Measurements from ENCODE around the gene ARHGAP26. TPM values are rescaled to one million over a fixed set of nuclear protein-coding genes. Genes with fewer than 3 reads are reported as not detected.

Gene ARHGAP26
- total and polyA plus RNA-seq, 5 donors from 2014 or later = 2.8 to 40.5 (median 5.4) TPM

DNA sequence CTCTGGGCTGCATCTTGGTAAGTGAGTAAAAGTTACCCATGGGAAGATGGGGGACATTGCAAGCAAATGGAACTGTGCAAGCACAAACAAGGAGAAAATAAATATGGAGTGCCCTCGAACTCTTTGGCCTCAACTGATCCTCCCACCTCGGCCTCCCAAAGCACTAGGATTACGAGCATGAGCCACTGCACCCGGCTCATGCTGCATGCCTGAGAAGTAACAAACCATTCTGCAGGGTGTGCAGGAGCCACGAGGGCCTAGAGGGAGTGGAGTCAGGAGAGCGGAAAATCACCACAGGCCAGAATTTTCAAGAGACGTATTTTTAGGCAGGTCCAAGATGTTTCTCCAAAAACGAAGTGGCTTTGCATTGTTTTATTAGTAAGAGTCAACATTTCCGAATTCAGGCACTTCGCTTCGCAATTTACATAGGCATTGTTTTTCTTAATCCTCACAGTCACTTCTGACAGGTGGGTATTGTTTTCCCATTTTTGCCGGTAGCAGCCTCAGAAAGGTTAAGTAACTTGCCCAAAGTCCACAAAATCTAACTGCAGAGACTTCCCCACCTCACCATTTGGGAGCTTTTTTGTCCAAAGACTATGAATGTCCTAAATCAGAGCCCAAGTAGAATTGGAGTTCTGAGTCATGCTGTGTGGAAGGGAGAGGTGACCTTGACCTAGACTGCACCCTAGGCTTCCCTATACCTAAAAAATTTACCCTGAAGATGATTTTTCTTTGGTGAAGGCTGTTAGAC lies 403.1 kb downstream of the ARHGAP26 start:
- H3K4me3 ChIP-seq (ENCODE audit: low read depth, low read length) = no peak overlapping the region
- DNase-seq (no peak), ATAC-seq (ENCODE audit: low read depth in 2 of 2) (no peak)
- no peaks in the 10 kb centered on the region for H3K36me3 ChIP-seq (ENCODE audit: control insufficient read depth, insufficient read depth, low read length)
- no peak overlapping the region for H3K27ac ChIP-seq (ENCODE audit: insufficient read depth, low read length, poor library complexity, severe bottlenecking)
- Mint-ChIP-seq H3K36me3 (no peaks in the 10 kb centered on the region), H3K27ac (no peak overlapping the region), H3K4me1 (no peaks in the 10 kb centered on the region), H3K9me3 (no peaks in the 10 kb centered on the region), H3K4me3 (no peak overlapping the region), H3K27me3 (no peaks in the 10 kb centered on the region)
- H3K9me3 ChIP-seq (ENCODE audit: control insufficient read depth in 2 of 2, low read length in 2 of 2) = no peaks in the 10 kb centered on the region
- H3K27me3 ChIP-seq (ENCODE audit: control insufficient read depth, insufficient read depth, low read length) = no peaks in the 10 kb centered on the region
- no peaks in the 10 kb centered on the region for H3K4me1 ChIP-seq (ENCODE audit: control insufficient read depth, insufficient read depth, low read length, poor library complexity, severe bottlenecking)

DNA sequence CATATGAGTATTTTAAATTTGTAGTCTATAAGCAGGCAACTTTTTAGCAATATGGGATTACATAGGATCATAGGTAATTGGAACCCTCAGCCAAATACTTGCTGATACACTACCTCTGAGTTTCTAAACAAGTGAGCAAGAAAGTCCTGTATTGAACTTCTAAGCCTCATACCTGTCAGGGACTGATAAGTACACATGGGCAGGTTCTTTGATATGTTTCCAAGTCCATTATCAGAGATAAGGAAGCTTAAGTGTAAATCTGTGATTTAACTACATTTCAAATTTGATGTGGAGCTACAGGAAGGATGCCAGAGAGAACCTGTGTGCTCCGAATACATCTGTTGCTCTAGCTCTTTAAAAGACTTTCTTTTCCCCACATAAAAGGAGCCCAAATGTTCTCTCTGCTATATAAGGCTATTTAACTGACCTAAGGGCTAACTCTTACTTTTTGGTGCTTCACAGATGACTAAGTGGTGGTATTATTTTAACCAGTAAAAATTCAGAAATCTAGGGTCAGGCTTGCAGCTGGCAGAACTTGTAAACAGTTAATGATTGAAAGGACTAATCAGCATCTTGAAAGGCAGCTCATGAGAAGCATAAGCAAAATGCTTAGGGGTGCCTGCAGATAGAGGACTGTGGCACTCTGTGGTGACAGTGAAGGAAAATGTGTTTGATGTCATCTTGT lies 404.7 kb downstream of the ARHGAP26 start:
- Mint-ChIP-seq H3K4me3 (no peak overlapping the region), H3K4me1 (no peaks in the 10 kb centered on the region), H3K9me3 (no peaks in the 10 kb centered on the region), H3K36me3 (no peaks in the 10 kb centered on the region), H3K27ac (no peak overlapping the region), H3K27me3 (no peaks in the 10 kb centered on the region)
- no peak for ATAC-seq (ENCODE audit: low read depth in 2 of 2)
- H3K27ac ChIP-seq (ENCODE audit: insufficient read depth, low read length, poor library complexity, severe bottlenecking) = no peak overlapping the region
- H3K4me1 ChIP-seq (ENCODE audit: control insufficient read depth, insufficient read depth, low read length, poor library complexity, severe bottlenecking) = no peaks in the 10 kb centered on the region
- no peaks in the 10 kb centered on the region for H3K36me3 ChIP-seq (ENCODE audit: control insufficient read depth, insufficient read depth, low read length)
- DNase-seq = no peak
- no peak overlapping the region for H3K4me3 ChIP-seq (ENCODE audit: low read depth, low read length)
- no peaks in the 10 kb centered on the region for H3K27me3 ChIP-seq (ENCODE audit: control insufficient read depth, insufficient read depth, low read length)
- H3K9me3 ChIP-seq (ENCODE audit: control insufficient read depth in 2 of 2, low read length in 2 of 2) = no peaks in the 10 kb centered on the region

GRCh38 chr5:143176048-143176447 lies 405.9 kb downstream of the ARHGAP26 start:
- H3K36me3 ChIP-seq (ENCODE audit: control insufficient read depth, insufficient read depth, low read length) = no peaks in the 10 kb centered on the region
- ATAC-seq (ENCODE audit: low read depth in 2 of 2) (no peak), DNase-seq (no peak)
- Mint-ChIP-seq H3K4me3 (no peak overlapping the region), H3K27me3 (no peaks in the 10 kb centered on the region), H3K27ac (no peak overlapping the region), H3K9me3 (peaks cover 0 to 2% (median 0%) of the 10 kb centered on the region in 7 donors), H3K4me1 (peaks cover 0 to 4% (median 0%) of the 10 kb centered on the region in 4 donors), H3K36me3 (no peaks in the 10 kb centered on the region)
- no peaks in the 10 kb centered on the region for H3K4me1 ChIP-seq (ENCODE audit: control insufficient read depth, insufficient read depth, low read length, poor library complexity, severe bottlenecking)
- H3K4me3 ChIP-seq (ENCODE audit: low read depth, low read length) = no peak overlapping the region
- no peaks in the 10 kb centered on the region for H3K27me3 ChIP-seq (ENCODE audit: control insufficient read depth, insufficient read depth, low read length)
- H3K27ac ChIP-seq (ENCODE audit: insufficient read depth, low read length, poor library complexity, severe bottlenecking) = no peak overlapping the region
- H3K9me3 ChIP-seq (ENCODE audit: control insufficient read depth in 2 of 2, low read length in 2 of 2) = no peaks in the 10 kb centered on the region

DNA sequence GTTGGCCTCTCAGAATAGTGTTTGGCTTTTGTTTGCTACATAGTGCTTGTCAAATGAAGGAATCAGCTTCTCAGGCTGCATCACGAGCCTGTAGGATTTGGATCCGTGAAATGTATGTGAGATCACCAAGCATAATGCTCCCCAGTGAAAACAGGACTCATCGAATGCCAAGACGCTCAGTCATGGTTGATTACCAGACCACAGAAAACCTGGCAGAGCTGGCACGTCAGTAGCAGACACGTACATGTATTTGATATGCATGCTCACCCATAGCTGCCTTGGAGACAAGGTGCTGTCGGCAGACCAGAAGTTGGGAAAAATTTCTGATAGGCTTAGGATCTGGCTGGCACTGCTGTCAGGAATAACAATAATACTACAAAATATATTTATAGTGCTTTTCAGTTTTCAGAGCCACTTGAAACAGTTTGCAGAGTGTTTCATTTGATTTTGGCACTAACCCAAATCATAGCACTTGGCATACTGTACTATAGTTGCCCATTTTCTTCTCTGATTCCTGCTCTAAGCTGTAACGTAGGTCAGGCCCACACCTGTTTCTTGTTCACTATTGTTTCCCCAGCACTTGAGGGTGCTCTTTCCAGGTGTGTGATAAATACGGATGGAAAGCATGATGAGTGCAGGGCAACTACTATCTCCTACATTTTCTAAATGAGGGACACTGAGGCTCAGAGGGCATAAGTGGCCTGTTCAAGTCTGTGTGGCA lies 407.2 kb downstream of the ARHGAP26 start:
- Histone ChIP-seq H3K36me3 (ENCODE audit: control insufficient read depth, insufficient read depth, low read length) (no peaks in the 10 kb centered on the region), H3K9me3 (ENCODE audit: control insufficient read depth in 2 of 2, low read length in 2 of 2) (no peaks in the 10 kb centered on the region), H3K4me1 (ENCODE audit: control insufficient read depth, insufficient read depth, low read length, poor library complexity, severe bottlenecking) (peaks cover 3% of the 10 kb centered on the region), H3K27me3 (ENCODE audit: control insufficient read depth, insufficient read depth, low read length) (no peaks in the 10 kb centered on the region), H3K27ac (ENCODE audit: insufficient read depth, low read length, poor library complexity, severe bottlenecking) (no peak overlapping the region), H3K4me3 (ENCODE audit: low read depth, low read length) (no peak overlapping the region)
- DNase-seq = no peak
- peaks cover 4% of the 10 kb centered on the region for H3K36me3 Mint-ChIP-seq
- peaks cover 0 to 2% (median 0%) of the 10 kb centered on the region in 7 donors for H3K9me3 Mint-ChIP-seq
- no peaks in the 10 kb centered on the region for H3K27me3 Mint-ChIP-seq
- no peak overlapping the region for H3K27ac Mint-ChIP-seq
- H3K4me3 Mint-ChIP-seq = no peak overlapping the region
- no peak for ATAC-seq (ENCODE audit: low read depth in 2 of 2)
- H3K4me1 Mint-ChIP-seq = peaks cover 0 to 10% (median 6%) of the 10 kb centered on the region in 4 donors

GRCh38 chr5:143179126-143179740 lies 409.1 kb downstream of the ARHGAP26 start:
- Mint-ChIP-seq H3K36me3 (peaks cover 4% of the 10 kb centered on the region), H3K4me3 (no peak overlapping the region), H3K27me3 (no peaks in the 10 kb centered on the region), H3K4me1 (peaks cover 7 to 27% (median 20%) of the 10 kb centered on the region in 4 donors), H3K9me3 (peaks cover 0 to 2% (median 0%) of the 10 kb centered on the region in 7 donors), H3K27ac (no peak overlapping the region)
- H3K9me3 ChIP-seq (ENCODE audit: control insufficient read depth in 2 of 2, low read length in 2 of 2) = no peaks in the 10 kb centered on the region
- DNase-seq = no peak
- no peak for ATAC-seq (ENCODE audit: low read depth in 2 of 2)
- H3K27me3 ChIP-seq (ENCODE audit: control insufficient read depth, insufficient read depth, low read length) = no peaks in the 10 kb centered on the region
- H3K27ac ChIP-seq (ENCODE audit: insufficient read depth, low read length, poor library complexity, severe bottlenecking) = no peak overlapping the region
- peaks cover 17% of the 10 kb centered on the region for H3K4me1 ChIP-seq (ENCODE audit: control insufficient read depth, insufficient read depth, low read length, poor library complexity, severe bottlenecking)
- no peak overlapping the region for H3K4me3 ChIP-seq (ENCODE audit: low read depth, low read length)
- no peaks in the 10 kb centered on the region for H3K36me3 ChIP-seq (ENCODE audit: control insufficient read depth, insufficient read depth, low read length)

- H3K27ac ChIP-seq (ENCODE audit: insufficient read depth, low read length, poor library complexity, severe bottlenecking) = no peak overlapping the region
- H3K27me3 ChIP-seq (ENCODE audit: control insufficient read depth, insufficient read depth, low read length) = no peaks in the 10 kb centered on the region
- no peak overlapping the region for H3K4me3 Mint-ChIP-seq
- H3K27me3 Mint-ChIP-seq = no peaks in the 10 kb centered on the region
- DNase-seq (no peak), ATAC-seq (ENCODE audit: low read depth in 2 of 2) (no peak)
- no peak overlapping the region for H3K27ac Mint-ChIP-seq
- H3K9me3 ChIP-seq (ENCODE audit: control insufficient read depth in 2 of 2, low read length in 2 of 2) = no peaks in the 10 kb centered on the region
- H3K36me3 Mint-ChIP-seq = peaks cover 4% of the 10 kb centered on the region
- H3K4me1 ChIP-seq (ENCODE audit: control insufficient read depth, insufficient read depth, low read length, poor library complexity, severe bottlenecking) = peaks cover 17% of the 10 kb centered on the region
- H3K36me3 ChIP-seq (ENCODE audit: control insufficient read depth, insufficient read depth, low read length) = no peaks in the 10 kb centered on the region
- peaks cover 0 to 2% (median 0%) of the 10 kb centered on the region in 7 donors for H3K9me3 Mint-ChIP-seq
- H3K4me1 Mint-ChIP-seq = peaks cover 7 to 30% (median 20%) of the 10 kb centered on the region in 4 donors
- no peak overlapping the region for H3K4me3 ChIP-seq (ENCODE audit: low read depth, low read length)
These were observed 410.6 kb downstream of the ARHGAP26 start for GRCh38 chr5:143180751-143181150.

GRCh38 chr5:143181173-143181572 lies 411.0 kb downstream of the ARHGAP26 start:
- no peak overlapping the region for H3K4me3 ChIP-seq (ENCODE audit: low read depth, low read length)
- H3K27me3 Mint-ChIP-seq = no peaks in the 10 kb centered on the region
- peaks cover 17% of the 10 kb centered on the region for H3K4me1 ChIP-seq (ENCODE audit: control insufficient read depth, insufficient read depth, low read length, poor library complexity, severe bottlenecking)
- H3K36me3 ChIP-seq (ENCODE audit: control insufficient read depth, insufficient read depth, low read length) = no peaks in the 10 kb centered on the region
- no peak overlapping the region for H3K27ac Mint-ChIP-seq
- H3K4me3 Mint-ChIP-seq = no peak overlapping the region
- ATAC-seq (ENCODE audit: low read depth in 2 of 2) (no peak), DNase-seq (no peak)
- peaks cover 0 to 2% (median 0%) of the 10 kb centered on the region in 7 donors for H3K9me3 Mint-ChIP-seq
- H3K4me1 Mint-ChIP-seq = peaks cover 7 to 30% (median 20%) of the 10 kb centered on the region in 4 donors
- H3K27ac ChIP-seq (ENCODE audit: insufficient read depth, low read length, poor library complexity, severe bottlenecking) = no peak overlapping the region
- H3K36me3 Mint-ChIP-seq = peaks cover 4% of the 10 kb centered on the region
- H3K27me3 ChIP-seq (ENCODE audit: control insufficient read depth, insufficient read depth, low read length) = no peaks in the 10 kb centered on the region
- H3K9me3 ChIP-seq (ENCODE audit: control insufficient read depth in 2 of 2, low read length in 2 of 2) = no peaks in the 10 kb centered on the region
